ENCODE measurements around the gene ZNF423. TPM values are rescaled to one million over a fixed set of nuclear protein-coding genes. Genes with fewer than 3 reads are reported as not detected.

ZNF423 gene
- total RNA-seq, 1 experiment from 2014 or later, result 0.20 TPM

DNA sequence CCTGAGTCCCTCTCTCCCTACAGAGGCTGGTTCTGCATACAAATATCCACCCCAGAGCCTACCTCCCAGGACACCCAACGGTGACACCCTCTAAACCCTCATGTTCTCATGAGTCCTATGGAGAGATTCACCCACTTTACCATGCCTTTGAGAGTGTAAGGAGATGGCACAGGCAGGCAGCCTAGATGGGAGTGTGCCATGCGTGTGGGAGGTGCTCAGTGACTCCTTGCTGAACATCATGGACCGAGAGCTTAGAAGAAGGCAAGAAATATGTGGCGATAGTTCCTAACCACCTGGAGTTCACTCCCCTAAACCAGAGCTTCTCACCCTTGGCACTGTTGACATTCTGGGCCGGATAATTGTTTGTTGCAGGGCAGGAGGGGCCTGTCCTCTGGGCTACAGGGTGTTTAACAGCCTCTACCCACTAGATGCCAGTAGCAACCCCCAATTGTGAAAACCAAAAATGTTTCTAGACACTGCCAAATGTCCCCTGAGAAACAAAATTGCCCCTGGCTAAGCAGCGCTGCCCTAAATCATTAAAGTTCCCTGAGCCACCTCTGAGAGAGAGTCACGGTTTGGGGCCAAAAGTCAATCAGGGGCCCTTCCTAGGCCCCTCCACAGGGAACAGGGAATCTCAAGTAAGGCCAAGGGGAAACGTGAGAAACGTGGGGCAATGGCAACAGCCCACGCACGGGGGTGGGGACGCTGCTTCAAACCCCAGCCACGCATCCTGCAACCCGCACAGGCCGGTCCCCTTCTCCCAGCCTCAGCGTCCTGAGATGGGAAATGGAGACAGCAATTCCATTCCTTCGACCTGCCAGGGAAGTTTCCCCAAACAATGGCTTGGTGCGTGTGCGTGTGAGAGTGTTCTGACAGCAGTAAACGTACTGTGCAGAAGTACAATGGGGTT lies 415.5 kb downstream of the ZNF423 start:
- H3K9me3 Mint-ChIP-seq (ENCODE audit: unreplicated experiment), result no peaks in the 10 kb centered on the region
- H3K9me3 ChIP-seq, result no peaks in the 10 kb centered on the region
- no peaks in the 10 kb centered on the region for H3K36me3 ChIP-seq (ENCODE audit: control insufficient read depth, insufficient read depth, low read length)
- H3K27me3 ChIP-seq (replicated peaks; ENCODE audit: control insufficient read depth, insufficient read depth, low read length), result peaks cover 2% of the 10 kb centered on the region
- H3K4me1 Mint-ChIP-seq (ENCODE audit: low read depth, unreplicated experiment), result no peaks in the 10 kb centered on the region
- no peak overlapping the region for H3K4me3 Mint-ChIP-seq (ENCODE audit: unreplicated experiment)
- DNase-seq, result peak in 1 of 2 experiments; percentile 6
- no TSS peak for BruUV-seq (replicated peaks)
- POLR2A ChIA-PET, result no interaction called here
- CTCF ChIA-PET, result no interaction called here
- no peak overlapping the region for H3K4me3 ChIP-seq (ENCODE audit: low read depth, low read length)
- intact Hi-C loops (cut with micrococcal nuclease; ENCODE audit: unreplicated experiment), result no loop called here
- H3K27me3 Mint-ChIP-seq (ENCODE audit: insufficient read depth, unreplicated experiment), result peaks cover 33% of the 10 kb centered on the region
- no peaks in the 10 kb centered on the region for H3K4me1 ChIP-seq
- TF ChIP-seq, protein P1, sequence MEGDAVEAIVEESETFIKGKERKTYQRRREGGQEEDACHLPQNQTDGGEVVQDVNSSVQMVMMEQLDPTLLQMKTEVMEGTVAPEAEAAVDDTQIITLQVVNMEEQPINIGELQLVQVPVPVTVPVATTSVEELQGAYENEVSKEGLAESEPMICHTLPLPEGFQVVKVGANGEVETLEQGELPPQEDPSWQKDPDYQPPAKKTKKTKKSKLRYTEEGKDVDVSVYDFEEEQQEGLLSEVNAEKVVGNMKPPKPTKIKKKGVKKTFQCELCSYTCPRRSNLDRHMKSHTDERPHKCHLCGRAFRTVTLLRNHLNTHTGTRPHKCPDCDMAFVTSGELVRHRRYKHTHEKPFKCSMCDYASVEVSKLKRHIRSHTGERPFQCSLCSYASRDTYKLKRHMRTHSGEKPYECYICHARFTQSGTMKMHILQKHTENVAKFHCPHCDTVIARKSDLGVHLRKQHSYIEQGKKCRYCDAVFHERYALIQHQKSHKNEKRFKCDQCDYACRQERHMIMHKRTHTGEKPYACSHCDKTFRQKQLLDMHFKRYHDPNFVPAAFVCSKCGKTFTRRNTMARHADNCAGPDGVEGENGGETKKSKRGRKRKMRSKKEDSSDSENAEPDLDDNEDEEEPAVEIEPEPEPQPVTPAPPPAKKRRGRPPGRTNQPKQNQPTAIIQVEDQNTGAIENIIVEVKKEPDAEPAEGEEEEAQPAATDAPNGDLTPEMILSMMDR (IDR thresholded peaks at IDR 0.05; ENCODE audit: insufficient read depth in 1 of 2, low read depth in 1 of 2, low read length in 1 of 2, severe bottlenecking in 1 of 2, unreplicated experiment in 1 of 2), result no peak
- H3K36me3 Mint-ChIP-seq (ENCODE audit: insufficient read depth, unreplicated experiment), result no peaks in the 10 kb centered on the region
- H3K27ac Mint-ChIP-seq (ENCODE audit: unreplicated experiment), result no peak overlapping the region

DNA sequence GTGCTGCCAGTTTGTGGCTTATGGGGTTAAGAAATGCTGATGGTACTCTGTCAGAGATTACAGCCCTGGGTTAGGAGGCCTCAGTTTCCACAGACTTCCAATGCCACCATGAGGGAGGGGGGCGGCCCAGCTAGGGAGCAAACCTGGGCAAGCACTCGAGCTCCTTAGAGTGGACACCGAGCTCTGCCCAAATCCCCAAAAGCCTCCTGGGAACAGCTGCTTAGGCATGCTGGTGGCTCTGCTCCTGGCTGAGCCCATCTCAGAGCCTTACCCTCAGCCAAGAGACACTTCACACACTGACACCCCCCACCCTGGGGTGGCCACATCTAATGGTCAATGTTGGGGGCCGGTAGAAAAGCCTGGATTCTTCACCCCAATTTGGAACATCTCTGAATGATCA lies 416.2 kb downstream of the ZNF423 start:
- H3K4me1 ChIP-seq, result no peaks in the 10 kb centered on the region
- Mint-ChIP-seq H3K27me3 (ENCODE audit: insufficient read depth, unreplicated experiment) (peaks cover 30% of the 10 kb centered on the region), H3K27ac (ENCODE audit: unreplicated experiment) (no peak overlapping the region), H3K36me3 (ENCODE audit: insufficient read depth, unreplicated experiment) (no peaks in the 10 kb centered on the region), H3K4me1 (ENCODE audit: low read depth, unreplicated experiment) (no peaks in the 10 kb centered on the region), H3K9me3 (ENCODE audit: unreplicated experiment) (no peaks in the 10 kb centered on the region), H3K4me3 (ENCODE audit: unreplicated experiment) (no peak overlapping the region)
- BruUV-seq (replicated peaks), result no TSS peak
- no peaks in the 10 kb centered on the region for H3K36me3 ChIP-seq (ENCODE audit: control insufficient read depth, insufficient read depth, low read length)
- H3K9me3 ChIP-seq, result no peaks in the 10 kb centered on the region
- intact Hi-C loops (cut with micrococcal nuclease; ENCODE audit: unreplicated experiment), result no loop called here
- H3K27me3 ChIP-seq (replicated peaks; ENCODE audit: control insufficient read depth, insufficient read depth, low read length), result peaks cover 2% of the 10 kb centered on the region
- no peak overlapping the region for H3K4me3 ChIP-seq (ENCODE audit: low read depth, low read length)
- peak in 1 of 2 experiments; percentile 9 for DNase-seq
- POLR2A ChIA-PET, result no interaction called here
- CTCF ChIA-PET, result no interaction called here
- TF ChIP-seq, protein P1 (IDR thresholded peaks at IDR 0.05; ENCODE audit: insufficient read depth in 1 of 2, low read depth in 1 of 2, low read length in 1 of 2, severe bottlenecking in 1 of 2, unreplicated experiment in 1 of 2), result no peak

DNA sequence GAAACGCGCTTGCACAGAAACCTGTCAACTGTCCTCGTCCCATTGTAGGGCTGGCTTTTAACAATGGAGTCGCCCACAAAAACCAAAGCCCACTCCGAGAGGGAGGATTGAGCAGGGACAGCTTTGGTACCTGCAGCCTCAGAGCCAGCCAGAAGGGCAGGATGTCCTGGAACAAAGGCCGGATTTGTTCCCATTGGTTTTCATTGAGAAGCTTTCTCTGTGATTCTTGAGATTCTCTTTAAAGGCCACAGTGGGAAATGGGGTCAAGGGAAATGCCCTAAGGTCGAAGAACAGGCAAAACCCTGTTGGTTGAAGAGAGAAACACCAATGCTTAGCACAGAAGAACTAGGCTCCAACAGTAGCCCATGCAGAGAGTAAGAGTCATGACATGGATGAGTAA lies 416.9 kb downstream of the ZNF423 start:
- no peaks in the 10 kb centered on the region for H3K36me3 ChIP-seq (ENCODE audit: control insufficient read depth, insufficient read depth, low read length)
- TF ChIP-seq, protein P1 (IDR thresholded peaks at IDR 0.05; ENCODE audit: insufficient read depth in 1 of 2, low read depth in 1 of 2, low read length in 1 of 2, severe bottlenecking in 1 of 2, unreplicated experiment in 1 of 2), result no peak
- H3K4me3 Mint-ChIP-seq (ENCODE audit: unreplicated experiment), result no peak overlapping the region
- peaks cover 2% of the 10 kb centered on the region for H3K27me3 ChIP-seq (replicated peaks; ENCODE audit: control insufficient read depth, insufficient read depth, low read length)
- POLR2A ChIA-PET, result no interaction called here
- H3K4me3 ChIP-seq (ENCODE audit: low read depth, low read length), result no peak overlapping the region
- H3K27ac Mint-ChIP-seq (ENCODE audit: unreplicated experiment), result no peak overlapping the region
- CTCF ChIA-PET, result no interaction called here
- H3K4me1 Mint-ChIP-seq (ENCODE audit: low read depth, unreplicated experiment), result no peaks in the 10 kb centered on the region
- H3K36me3 Mint-ChIP-seq (ENCODE audit: insufficient read depth, unreplicated experiment), result no peaks in the 10 kb centered on the region
- peaks cover 28% of the 10 kb centered on the region for H3K27me3 Mint-ChIP-seq (ENCODE audit: insufficient read depth, unreplicated experiment)
- H3K9me3 Mint-ChIP-seq (ENCODE audit: unreplicated experiment), result no peaks in the 10 kb centered on the region
- H3K9me3 ChIP-seq, result no peaks in the 10 kb centered on the region
- peak in 1 of 2 experiments; percentile 7 for DNase-seq
- intact Hi-C loops (cut with micrococcal nuclease; ENCODE audit: unreplicated experiment), result no loop called here
- BruUV-seq (replicated peaks), result no TSS peak
- H3K4me1 ChIP-seq, result no peaks in the 10 kb centered on the region

Other genes with a start within 250 kb of the ZNF423 start
- 34.5 and 39.4 TPM in 2 replicates for gene CNEP1R1, start 169.1 kb upstream of the ZNF423 start, total RNA-seq (2022)
- 41.6 and 42.8 TPM in 2 replicates for gene HEATR3, start 209.9 kb upstream of the ZNF423 start, total RNA-seq (2022)